Islet of Langerhans (tissue), 1 donor: ENCODE measurements around the gene IL1R1.

Source experiments
- FAIRE-seq: peaks from one replicate; lab custom pipeline; 2011; peaks lifted over from hg19 to GRCh38; lab: Jason Lieb, UNC

IL1R1 gene

GRCh38 chr2:102208774-102209173 is 66.2 kb downstream of the IL1R1 start:
- FAIRE-seq = peak; percentile 36

- FAIRE-seq = no peak
Observed at GRCh38 chr2:102209474-102209873, 66.9 kb downstream of the IL1R1 start.

DNA sequence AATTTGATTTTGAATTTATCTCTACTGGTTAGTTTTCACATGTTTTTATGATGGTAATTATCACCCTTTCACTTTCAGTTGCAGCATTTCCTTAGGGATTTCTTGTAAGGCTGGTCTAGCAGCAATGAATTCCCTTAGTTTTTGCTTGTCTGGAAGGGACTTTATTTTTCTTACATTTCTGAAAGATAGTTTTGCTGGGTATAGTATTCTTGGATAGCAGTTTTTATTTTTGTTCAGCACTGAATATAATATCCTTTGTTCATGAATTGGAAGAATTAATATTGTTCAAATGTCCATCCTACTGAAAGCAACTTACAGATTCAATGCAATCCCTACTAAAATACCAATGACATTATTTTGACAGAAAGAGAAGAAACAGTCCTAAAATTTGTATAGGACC is 74.5 kb downstream of the IL1R1 start:
- FAIRE-seq = peak; percentile 49

- no peak for FAIRE-seq
Observed at GRCh38 chr2:102224824-102225739, 82.5 kb downstream of the IL1R1 start.

- FAIRE-seq = no peak
Observed at GRCh38 chr2:102226171-102226570, 83.6 kb downstream of the IL1R1 start.

GRCh38 chr2:102226612-102227391 is 84.3 kb downstream of the IL1R1 start:
- FAIRE-seq = peak; percentile 64

DNA sequence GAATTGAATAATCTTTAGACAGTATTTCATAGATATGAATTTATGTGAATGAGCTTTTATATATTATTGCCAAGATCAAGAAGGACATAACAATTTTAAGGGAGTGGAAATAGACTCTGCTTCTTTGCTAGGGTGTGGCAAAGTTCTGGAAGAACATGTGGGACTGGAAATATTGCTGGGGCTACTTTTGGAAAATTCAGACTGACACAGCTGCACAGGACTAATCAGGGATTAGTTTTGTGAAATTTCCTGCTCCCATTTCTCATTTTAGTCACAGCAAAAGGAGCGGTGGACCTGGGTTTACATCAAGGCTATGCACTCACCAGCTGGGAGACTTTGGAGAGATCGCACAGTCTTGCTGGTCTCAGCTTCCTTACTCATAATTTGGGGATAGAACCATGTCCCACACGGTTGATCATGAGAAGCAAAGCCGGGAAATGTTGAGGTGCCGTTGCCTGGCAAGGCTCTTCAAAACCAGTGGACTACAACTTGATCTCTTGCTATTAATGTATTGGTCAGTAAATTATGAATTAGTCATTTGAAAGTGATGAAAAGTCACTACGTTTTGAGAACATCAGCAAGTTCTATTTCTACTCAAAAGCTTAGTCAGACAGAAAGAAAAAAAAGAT is 86.7 kb downstream of the IL1R1 start:
- FAIRE-seq = peak; percentile 96
